Prostate gland (tissue), 2 donors: ENCODE data around the gene CHID1. TPM values are rescaled to one million over a fixed set of nuclear protein-coding genes. Genes with fewer than 3 reads are reported as not detected.

Experiments
- DNase-seq: peaks from one replicate; pipeline ENCODE4 v3.0.0-alpha.2; 2019; ENCODE audit warnings: low spot score
- H3K27ac ChIP-seq, 2 donors: fragments of 200-600 bp; sonication (generic); 2 replicates each; pipeline ENCODE4 v1.5.1; 2017 to 2019
- H3K27me3 ChIP-seq: fragments of 200-600 bp; sonication (generic); replicated peaks from 2 replicates; pipeline ENCODE4 v1.5.1; 2019; ENCODE audit not compliant: insufficient read depth
- H3K36me3 ChIP-seq, 2 donors: fragments of 200-600 bp; sonication (generic); 1 replicate in 1 of 2; 2 replicates in 1 of 2; pipeline versions ENCODE4 v1.5.1 to v1.8.1; 2017 to 2019
- H3K4me1 ChIP-seq: fragments of 200-600 bp; sonication (generic); replicated peaks from 2 replicates; pipeline ENCODE4 v1.5.1; 2019
- H3K4me3 ChIP-seq, 2 donors: fragments of 200-600 bp; sonication (generic); 2 replicates each; pipeline ENCODE4 v1.5.1; 2017 to 2019
- H3K9me3 ChIP-seq: fragments of 200-600 bp; sonication (generic); 2 replicates; pipeline ENCODE4 v1.5.1; 2017
- CTCF ChIP-seq, 4 experiments: fragments of 200-600 bp in 2 of 4; fragments of 450-650 bp in 2 of 4; sonication (generic) in 2 of 4; IDR thresholded peaks; 1 replicate in 3 of 4; 2 replicates in 1 of 4; pipeline ENCODE4 v1.5.1; 2016 to 2019; ENCODE audit warnings: antibody characterized with exemption in 4 of 4, mild to moderate bottlenecking in 2 of 4, moderate library complexity in 2 of 4
- POLR2A ChIP-seq: fragments of 450-650 bp; IDR thresholded peaks from one replicate; pipeline ENCODE4 v1.6.1; 2016; ENCODE audit warnings: antibody characterized with exemption, mild to moderate bottlenecking
- POLR2AphosphoS5 ChIP-seq: sonication (generic); formaldehyde crosslinking; IDR thresholded peaks from one replicate; pipeline ENCODE4 v1.6.1; 2017; ENCODE audit warnings: antibody characterized with exemption
- whole genome bisulfite sequencing: methylation state at CpG from one replicate; pipeline ENCODE4 v1.1.5; 2018; 5-methylcytosine and 5-hydroxymethylcytosine counted together
- intact Hi-C: fragments of 100-400 bp; cut with DNase I; formaldehyde crosslinking; loops from one replicate; pipeline ENCODE4 v1.14.2; 2022
- total RNA-seq, 2 donors: library from RNA; depleted of rRNA; stranded (reverse); fragments of >200 nt; gene quantifications; one replicate each; pipeline ENCODE4 v1.1.0, GENCODE V29; 2016

CHID1 gene
- total RNA-seq, 2 donors from 2014 or later = 107 to 145 TPM

- Histone ChIP-seq H3K27me3 (no peaks in the 10 kb centered on the region), H3K36me3 (no peaks in the 10 kb centered on the region), H3K9me3 (no peaks in the 10 kb centered on the region), H3K27ac (no peak overlapping the region), H3K4me3 (no peak overlapping the region), H3K4me1 (peaks cover 26% of the 10 kb centered on the region)
- no peak for DNase-seq
- intact Hi-C loops = loop anchor here (5.0 to 10.0 kb wide), 4 partner anchors 64 to 617 kb away; partner anchors contain the start of genes AP2A2 and CHID1
- TF ChIP-seq POLR2A (no peak), CTCF (IDR thresholded peaks at IDR 0.05) (no peak), POLR2AphosphoS5 (no peak)
- WGBS = 97% methylated on average over 11 of the region's 18 CpGs
Measured at GRCh38 chr11:847876-848275, 62.7 kb downstream of the CHID1 start.

GRCh38 chr11:846496-847098 lies 64.0 kb downstream of the CHID1 start:
- intact Hi-C loops = loop anchor here (5.0 to 10.0 kb wide), 4 partner anchors 66 to 618 kb away; partner anchors contain the start of genes AP2A2 and CHID1
- peaks cover 27% of the 10 kb centered on the region for H3K4me1 ChIP-seq
- H3K27me3 ChIP-seq = no peaks in the 10 kb centered on the region

GRCh38 chr11:845872-846495 lies 64.6 kb downstream of the CHID1 start:
- H3K9me3 ChIP-seq = no peaks in the 10 kb centered on the region
- H3K4me1 ChIP-seq = peaks cover 33% of the 10 kb centered on the region
- no peaks in the 10 kb centered on the region for H3K27me3 ChIP-seq
- no peak for DNase-seq
- intact Hi-C loops = loop anchor here (5.0 to 10.0 kb wide), 4 partner anchors 66 to 619 kb away; partner anchors contain the start of genes AP2A2 and CHID1
- H3K27ac ChIP-seq = peak overlapping the region; percentile 25 to 89
- no peak for TF ChIP-seq CTCF (IDR thresholded peaks at IDR 0.05)
- H3K36me3 ChIP-seq = no peaks in the 10 kb centered on the region
- WGBS = 34% methylated on average over 8 of the region's 8 CpGs
- no peak overlapping the region for H3K4me3 ChIP-seq

More at GRCh38 chr11:846496-847098, 64.0 kb downstream of the CHID1 start:
- Histone ChIP-seq H3K36me3 (no peaks in the 10 kb centered on the region), H3K4me3 (no peak overlapping the region), H3K9me3 (no peaks in the 10 kb centered on the region), H3K27ac (no peak overlapping the region)
- DNase-seq = no peak
- TF ChIP-seq POLR2A = no peak
- TF ChIP-seq POLR2AphosphoS5 = no peak
- no peak for TF ChIP-seq CTCF (IDR thresholded peaks at IDR 0.05)
- WGBS = 62% methylated on average over 11 of the region's 11 CpGs

- Histone ChIP-seq H3K27ac (peak overlapping the region; percentile 89 to 90), H3K4me3 (peak overlapping the region; percentile 82 to 94), H3K36me3 (peaks cover 0 to 2% of the 10 kb centered on the region in 2 donors), H3K27me3 (no peaks in the 10 kb centered on the region), H3K9me3 (no peaks in the 10 kb centered on the region), H3K4me1 (peaks cover 29% of the 10 kb centered on the region)
- peak; percentile 85 for DNase-seq
- TF ChIP-seq CTCF (IDR thresholded peaks at IDR 0.05) (no peak), POLR2AphosphoS5 (peak; percentile 87)
- intact Hi-C loops = loop anchor here (5.0 to 10.0 kb wide), 4 partner anchors 67 to 620 kb away; partner anchors contain the start of genes AP2A2 and CHID1
- WGBS = 21% methylated on average over 28 of the region's 31 CpGs
Measured at GRCh38 chr11:844693-845644, 65.6 kb downstream of the CHID1 start.
